Measurements from ENCODE around the gene OSGIN1.

Gene OSGIN1, protein sequence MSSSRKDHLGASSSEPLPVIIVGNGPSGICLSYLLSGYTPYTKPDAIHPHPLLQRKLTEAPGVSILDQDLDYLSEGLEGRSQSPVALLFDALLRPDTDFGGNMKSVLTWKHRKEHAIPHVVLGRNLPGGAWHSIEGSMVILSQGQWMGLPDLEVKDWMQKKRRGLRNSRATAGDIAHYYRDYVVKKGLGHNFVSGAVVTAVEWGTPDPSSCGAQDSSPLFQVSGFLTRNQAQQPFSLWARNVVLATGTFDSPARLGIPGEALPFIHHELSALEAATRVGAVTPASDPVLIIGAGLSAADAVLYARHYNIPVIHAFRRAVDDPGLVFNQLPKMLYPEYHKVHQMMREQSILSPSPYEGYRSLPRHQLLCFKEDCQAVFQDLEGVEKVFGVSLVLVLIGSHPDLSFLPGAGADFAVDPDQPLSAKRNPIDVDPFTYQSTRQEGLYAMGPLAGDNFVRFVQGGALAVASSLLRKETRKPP

GRCh38 chr16:83952940-83953795, at the start of gene OSGIN1:
OSGIN1 (plus strand) TSS chr16:83953240; CDS start chr16:83957672, 4,432 bp downstream.
- DNase-seq = peak; percentile 87

DNA sequence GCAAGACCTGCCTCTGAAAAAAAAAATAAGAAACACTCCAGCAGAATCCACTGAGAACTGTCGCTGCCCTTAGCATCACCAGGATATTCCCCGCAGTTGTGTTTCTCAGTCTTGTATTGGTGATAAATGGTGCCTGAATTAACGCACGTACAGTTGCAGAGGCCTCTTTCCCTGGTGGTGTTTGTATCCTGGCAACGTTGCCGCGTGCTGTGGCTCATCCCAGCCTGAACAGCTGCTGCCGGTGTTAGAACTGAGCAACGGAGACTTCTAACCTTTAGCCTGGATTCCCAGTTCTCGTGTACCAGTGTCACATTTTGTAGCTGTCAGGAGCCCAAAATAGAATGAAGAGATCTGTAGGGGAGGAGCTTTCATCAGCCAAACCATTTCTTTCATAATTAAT, 49.3 kb upstream of the OSGIN1 start:
- DNase-seq = no peak

GRCh38 chr16:83906683-83907082, 46.4 kb upstream of the OSGIN1 start:
- DNase-seq = no peak

DNA sequence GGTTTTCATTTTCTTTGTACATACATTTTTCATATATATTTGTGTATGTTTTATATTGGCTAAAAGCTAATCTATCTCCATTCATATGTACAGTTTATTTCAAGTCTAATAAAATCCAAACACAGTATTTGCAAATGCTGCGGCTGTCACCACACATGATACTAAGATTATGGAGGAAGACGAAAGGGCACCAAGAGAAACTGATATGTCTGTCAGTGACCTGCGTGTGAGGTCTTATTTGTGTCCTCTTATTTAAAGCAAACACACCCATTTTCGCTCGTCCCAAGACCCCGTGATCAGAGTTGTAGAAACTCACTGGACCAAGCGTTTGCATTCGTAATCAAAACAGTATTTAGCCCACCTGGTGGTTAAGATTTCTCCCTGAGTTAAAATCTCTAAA, 45.9 kb upstream of the OSGIN1 start:
- DNase-seq = no peak

GRCh38 chr16:83907631-83908250, 45.3 kb upstream of the OSGIN1 start:
- no peak for DNase-seq

GRCh38 chr16:83908798-83909197, 44.2 kb upstream of the OSGIN1 start:
- no peak for DNase-seq

- no peak for DNase-seq
Observed at GRCh38 chr16:83911290-83911689, 41.8 kb upstream of the OSGIN1 start.

GRCh38 chr16:83912519-83913244, 40.4 kb upstream of the OSGIN1 start:
- no peak for DNase-seq

DNA sequence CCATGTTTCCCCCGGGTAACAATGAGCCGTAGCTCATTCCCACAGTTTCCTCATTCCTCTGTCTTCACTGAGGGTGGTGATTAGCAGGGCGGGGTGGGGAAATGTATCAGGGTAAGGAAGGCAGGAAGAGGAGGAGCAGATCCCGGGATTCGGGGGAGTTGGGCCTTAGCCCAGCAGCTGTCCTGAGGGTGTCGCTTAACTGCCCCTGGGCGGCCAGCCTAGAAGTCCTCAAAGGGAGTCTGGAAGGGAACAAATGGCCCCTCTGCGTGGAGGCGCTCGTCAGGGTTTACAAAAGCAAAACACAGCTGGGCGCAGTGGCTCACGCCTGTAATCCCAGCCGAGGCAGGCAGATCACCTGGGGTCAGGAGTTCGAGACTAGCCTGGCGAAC, 39.8 kb upstream of the OSGIN1 start:
- no peak for DNase-seq

DNA sequence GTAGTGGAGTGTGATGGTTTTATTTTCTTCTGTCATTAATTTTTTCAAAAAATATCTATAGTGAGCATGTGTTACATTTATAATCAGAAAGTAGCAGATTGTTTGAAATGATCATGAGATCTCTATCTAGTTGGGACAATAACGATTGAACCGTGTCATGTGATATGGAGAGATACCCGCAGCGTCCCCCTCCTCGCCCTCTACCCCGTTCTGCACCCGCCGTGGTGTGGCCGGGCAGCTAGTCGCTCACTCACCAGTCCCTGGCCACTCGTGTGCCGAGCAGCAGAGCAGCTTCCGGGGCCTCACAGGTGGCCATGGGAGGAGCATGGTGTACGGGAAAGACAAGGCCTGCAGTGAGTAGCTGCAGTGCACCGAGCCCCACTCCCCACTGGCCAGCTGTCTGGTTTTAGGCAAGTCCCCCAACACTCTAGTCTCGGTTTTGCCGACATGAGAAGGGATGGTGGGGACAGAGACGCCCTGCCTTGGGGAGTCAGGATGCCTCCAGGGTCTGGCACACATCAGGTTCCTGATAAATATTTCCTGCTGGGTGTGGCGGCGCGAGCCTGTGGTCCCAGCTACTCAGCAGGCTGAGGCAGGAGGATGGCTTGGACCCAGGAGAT, 38.8 kb upstream of the OSGIN1 start:
- no peak for DNase-seq

DNA sequence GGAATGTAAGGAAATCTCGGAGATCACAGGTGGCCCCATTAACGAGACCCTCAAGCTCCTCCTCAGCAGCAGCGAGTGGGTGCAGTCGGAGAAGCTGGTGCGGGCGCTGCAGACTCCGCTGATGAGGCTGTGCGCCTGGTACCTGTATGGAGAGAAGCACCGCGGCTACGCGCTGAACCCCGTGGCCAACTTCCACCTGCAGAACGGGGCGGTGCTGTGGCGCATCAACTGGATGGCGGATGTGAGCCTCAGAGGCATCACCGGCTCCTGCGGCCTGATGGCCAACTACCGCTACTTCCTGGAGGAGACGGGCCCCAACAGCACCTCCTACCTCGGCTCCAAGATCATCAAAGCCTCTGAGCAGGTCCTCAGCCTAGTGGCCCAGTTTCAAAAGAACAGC, 38.0 kb upstream of the OSGIN1 start:
- DNase-seq = no peak

- DNase-seq = no peak
Observed at GRCh38 chr16:83915491-83915890, 37.5 kb upstream of the OSGIN1 start.

GRCh38 chr16:83917152-83918120, 35.6 kb upstream of the OSGIN1 start:
- no peak for DNase-seq

- no peak for DNase-seq
Observed at GRCh38 chr16:83920894-83921491, 32.0 kb upstream of the OSGIN1 start.

- DNase-seq = no peak
Observed at GRCh38 chr16:83923581-83924365, 29.3 kb upstream of the OSGIN1 start.

DNA sequence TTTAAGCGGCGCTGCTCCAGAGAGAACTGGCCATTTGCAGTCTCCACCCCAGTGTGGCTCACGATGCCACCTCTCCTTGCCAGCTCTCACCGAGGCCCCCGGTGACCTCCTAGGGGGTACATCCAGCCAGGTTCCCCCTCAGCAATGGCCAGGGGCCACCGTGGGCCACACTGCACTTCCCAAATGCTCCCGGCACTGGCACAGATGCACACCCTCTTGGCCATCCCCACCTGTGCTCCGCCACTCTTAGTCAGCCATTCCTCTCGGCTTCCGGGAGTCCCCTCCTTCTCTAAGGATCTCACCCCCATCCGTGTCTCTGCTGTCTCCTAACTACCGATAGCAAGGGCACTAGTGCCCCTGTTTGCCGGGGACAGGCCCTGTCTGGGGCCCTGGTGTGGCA, 28.4 kb upstream of the OSGIN1 start:
- DNase-seq = no peak

DNA sequence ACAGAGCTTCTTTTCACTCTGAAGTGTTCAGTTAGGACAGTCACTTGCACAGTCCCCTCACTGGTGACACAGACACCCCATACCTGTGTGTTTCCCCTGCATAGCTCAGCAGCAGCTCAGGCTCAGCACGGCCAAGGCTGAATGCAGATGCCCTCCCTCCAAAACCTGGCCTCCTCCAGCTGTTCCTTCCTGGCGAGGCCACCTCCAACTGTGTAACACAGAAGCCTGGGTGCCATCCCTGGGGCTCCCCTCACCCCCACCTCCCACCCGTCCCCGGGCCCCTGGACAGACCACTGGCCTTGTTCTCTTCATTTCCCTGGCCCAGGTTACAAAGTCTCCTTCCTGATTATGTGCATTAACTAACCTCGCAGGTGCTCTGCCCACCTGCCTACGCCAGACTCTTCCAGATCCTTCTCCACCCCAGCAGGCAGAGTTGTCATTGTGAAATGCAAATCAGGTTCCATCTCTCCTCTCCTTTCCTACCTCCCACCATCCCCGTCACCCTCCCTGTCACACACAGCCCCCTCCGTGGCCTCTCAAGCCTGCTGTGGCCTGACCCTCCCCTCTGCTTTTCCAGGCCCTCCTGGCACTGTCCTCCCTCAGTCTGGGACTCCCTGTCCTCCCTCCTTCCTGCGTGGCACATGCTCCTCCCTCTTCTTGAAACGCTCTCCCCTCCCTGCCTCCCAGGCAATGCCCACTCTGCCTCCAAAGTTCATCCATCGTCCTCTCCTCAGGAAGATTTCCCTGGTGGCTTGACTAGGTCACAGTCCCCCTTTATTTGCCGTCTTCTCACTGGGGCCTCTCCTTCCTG, 27.7 kb upstream of the OSGIN1 start:
- no peak for DNase-seq

DNA sequence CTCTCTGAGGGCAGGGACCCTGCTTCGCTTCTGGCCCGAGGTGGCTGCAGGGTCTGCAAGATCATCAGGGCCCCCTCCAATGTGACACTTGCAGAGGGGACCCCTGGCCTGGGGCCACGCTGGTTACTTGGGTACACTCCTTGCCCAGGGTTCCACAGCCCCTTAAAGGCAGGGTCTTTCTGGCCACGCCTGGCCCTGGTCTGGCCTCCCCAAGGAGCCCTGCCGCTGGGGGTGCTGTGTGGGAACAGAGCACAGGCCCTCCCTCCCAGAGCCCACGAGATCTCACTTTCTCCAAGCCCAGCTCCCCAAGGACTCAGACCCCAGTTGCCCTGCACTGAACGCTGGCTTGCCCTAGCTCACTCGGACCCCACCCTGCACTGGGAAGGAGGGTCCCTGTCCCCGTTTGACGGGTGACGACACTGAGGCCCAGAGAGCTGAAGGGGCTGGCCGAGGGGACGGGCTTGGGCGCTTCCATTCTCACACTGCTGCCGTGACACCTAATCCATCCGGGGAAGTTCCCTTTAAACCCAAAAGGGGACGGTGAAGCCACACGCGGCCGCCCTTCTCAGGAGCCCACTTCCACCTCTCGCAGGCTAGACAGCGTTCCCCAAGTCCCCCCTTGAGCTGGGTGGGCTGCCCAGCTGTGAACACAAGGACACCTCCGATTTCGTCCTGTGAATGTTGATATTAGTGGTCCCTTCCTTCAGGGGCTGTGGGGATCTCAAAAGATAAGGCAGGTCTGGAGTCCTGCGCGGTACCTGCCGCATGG, 26.9 kb upstream of the OSGIN1 start:
- no peak for DNase-seq
